ENCODE results near the gene SYNGAP1. TPM values are rescaled to one million over a fixed set of nuclear protein-coding genes. Genes with fewer than 3 reads are reported as not detected.

The SYNGAP1 gene
- total and polyA plus RNA-seq, 2 of the 4 experiments (the other 2 are of a cell fraction): 1.4 to 17.0 TPM

DNA sequence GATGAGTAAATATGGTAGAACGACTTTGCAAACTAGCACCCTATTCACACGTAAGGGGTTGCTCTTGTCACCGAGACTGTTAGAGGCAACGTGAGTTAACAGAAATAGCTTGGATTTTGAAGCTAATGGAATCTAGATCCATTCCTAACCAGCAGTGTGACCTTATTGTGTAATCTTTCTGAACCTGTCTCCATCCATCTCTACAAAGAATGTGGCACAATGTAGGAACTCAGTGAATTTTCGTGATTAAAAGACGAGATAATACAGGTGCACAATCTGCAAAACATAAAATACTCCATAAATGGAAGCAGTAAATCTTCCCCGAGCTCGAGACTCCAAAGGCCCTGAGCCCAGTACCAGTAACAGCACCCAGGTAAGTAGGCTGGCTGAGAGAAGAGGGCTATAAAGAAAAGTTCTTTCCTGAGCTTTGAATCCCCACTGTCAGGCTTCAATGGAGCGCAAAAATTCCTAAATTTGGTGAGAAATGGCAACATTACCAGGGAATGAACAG, 29.0 kb upstream of the SYNGAP1 start:
- H3K79me1 ChIP-seq (ENCODE audit: low read depth in 1 of 2, low read length in 2 of 2): peaks cover 0 to 3% of the 10 kb centered on the region in 2 experiments; a peak in 1 of 4 replicates
- no peaks in the 10 kb centered on the region for H3K27me3 ChIP-seq (ENCODE audit: control insufficient read depth, insufficient read depth, low read length)
- in situ Hi-C loops (cut with MboI; ENCODE audit: low sequenced_read_pairs) (no loop called here), dilution Hi-C loops (cut with HindIII; ENCODE audit: low sequenced_read_pairs, unreplicated experiment) (no loop called here), intact Hi-C loops (cut with micrococcal nuclease) (loop anchor here (1.0 to 2.0 kb wide), 3 partner anchors 19 to 34 kb away; partner anchors contain the start of gene CUTA)
- peak overlapping the region; percentile 28 for H3K4me2 ChIP-seq (ENCODE audit: low read depth, low read length)
- no peak for DNase-seq
- H4K91ac ChIP-seq (ENCODE audit: insufficient read depth, low read depth, low read length): peak overlapping the region; percentile 67
- peak overlapping the region; percentile 92 to 97 for H4K8ac ChIP-seq (ENCODE audit: low read depth in 2 of 2, low read length in 2 of 2)
- WGBS, 2 experiments (ENCODE audit: extremely low coverage in 2 of 2, insufficient read length in 1 of 2): 33% methylated on average over 1 of the region's 9 CpGs; no CpG with 5 or more reads in 1 of the 2 experiments
- H3K23ac ChIP-seq (ENCODE audit: low read depth, low read length): no peak overlapping the region
- peak overlapping the region; percentile 56 for H4K5ac ChIP-seq (ENCODE audit: low read depth, low read length)
- H3K9me3 ChIP-seq (ENCODE audit: control insufficient read depth, insufficient read depth, low read length): no peaks in the 10 kb centered on the region
- ChIA-PET POLR2A (ENCODE audit: unreplicated experiment) (no interaction called here), CTCF (interaction anchor here (0.7 to 1.3 kb wide), 5 partner anchors 10 to 55 kb away, joined by 3 to 7 read pairs (median 3); no protein-coding TSS in a partner anchor)
- TF ChIP-seq CEBPB (IDR thresholded peaks at IDR 0.05; ENCODE audit: low read depth, low read length) (peak; percentile 74), FOS (IDR thresholded peaks at IDR 0.05; ENCODE audit: low read depth, low read length) (no peak)
- H3K4ac ChIP-seq (ENCODE audit: low read depth, low read length): peak overlapping the region; percentile 64
- H2AK9ac ChIP-seq (replicated peaks; ENCODE audit: low read depth, low read length, poor library complexity): peak overlapping the region; percentile 22
- H2AK5ac ChIP-seq (ENCODE audit: low read depth, low read length): peak overlapping the region; percentile 48; the same call in 1 of the 2 replicates
- H2BK20ac ChIP-seq (ENCODE audit: low read depth, low read length): peak overlapping the region; percentile 16; the same call in 1 of the 2 replicates
- H4K20me1 ChIP-seq (ENCODE audit: insufficient read depth, low read length): no peaks in the 10 kb centered on the region
- H3K56ac ChIP-seq (ENCODE audit: extremely low read depth, insufficient read depth, low read length): peak overlapping the region; percentile 69
- no peaks in the 10 kb centered on the region for H3K4me1 ChIP-seq (ENCODE audit: control insufficient read depth, insufficient read depth, low read length)
- H2BK120ac ChIP-seq (ENCODE audit: low read depth, low read length): peak overlapping the region; percentile 35; the same call in 1 of the 2 replicates
- peak overlapping the region; percentile 1; the same call in 1 of the 2 replicates for H3K4me3 ChIP-seq (ENCODE audit: insufficient read depth, low read depth, low read length)
- H3K18ac ChIP-seq (ENCODE audit: low read depth, low read length): peak overlapping the region; percentile 3; the same call in 1 of the 2 replicates
- peak overlapping the region; percentile 65; the same call in 2 of the 3 replicates for H2BK15ac ChIP-seq (ENCODE audit: low read depth, low read length)
- no TSS peak for BruUV-seq (replicated peaks)
- peak overlapping the region; percentile 24; the same call in 1 of the 2 replicates for H3K14ac ChIP-seq (replicated peaks; ENCODE audit: low read depth, low read length)
- no peak for ATAC-seq (ENCODE audit: low read depth)
- H3K9me1 ChIP-seq (ENCODE audit: insufficient read depth, low read length): peaks cover 7% of the 10 kb centered on the region; the same call in 1 of the 2 replicates
- H2BK5ac ChIP-seq (ENCODE audit: low read depth, low read length, poor library complexity, severe bottlenecking): peak overlapping the region; percentile 47
- H2AFZ ChIP-seq (replicated peaks; ENCODE audit: low read length, poor library complexity): peak overlapping the region; percentile 92
- H3K36me3 ChIP-seq (ENCODE audit: control insufficient read depth, insufficient read depth, low read length): no peaks in the 10 kb centered on the region
- H3K9ac ChIP-seq (ENCODE audit: low read depth, low read length): peak overlapping the region; percentile 14; the same call in 1 of the 2 replicates
- H3K27ac ChIP-seq (ENCODE audit: insufficient read depth, low read length): peak overlapping the region; percentile 32
